H1 (cell line): ENCODE results near the gene C6orf136. TPM values are rescaled to one million over a fixed set of nuclear protein-coding genes. Genes with fewer than 3 reads are reported as not detected.

Experiments used
- HDAC6 ChIP-seq: IDR thresholded peaks from one replicate; pipeline ENCODE4 v1.7.1; 2012; ENCODE audit warnings: low read depth, mild to moderate bottlenecking, inconsistent platforms, low read length, moderate library complexity
- polyA plus RNA-seq, 7 experiments: library from polyadenylated mRNA; depleted of rRNA in 3 of 7; stranded (reverse) in 5 of 7; unstranded in 2 of 7; fragments of >200 nt in 5 of 7; fragments of 200-250 nt in 2 of 7; gene quantifications; 1 replicate in 5 of 7; 2 replicates in 1 of 7; 4 replicates in 1 of 7; pipeline versions ENCODE4 v1.2.1 to v1.2.3, GENCODE V29; 2011 to 2013; ENCODE audit warnings: missing spikeins in 2 of 7, mixed read lengths in 2 of 7
- total RNA-seq: library from RNA; stranded (reverse); fragmentation: NEBNext Ultra II Directional; extraction: Animal tissue kit (Norgen Biotek cat#: 25700); gene quantifications from 2 replicates; pipeline ENCODE4 v1.2.1, GENCODE V29; 2021

C6orf136 gene
- total and polyA plus RNA-seq, 2 of the 8 experiments (the other 6 are each of a cell fraction or from before 2014, with no cell fraction given): 20.8 to 23.1 TPM

DNA sequence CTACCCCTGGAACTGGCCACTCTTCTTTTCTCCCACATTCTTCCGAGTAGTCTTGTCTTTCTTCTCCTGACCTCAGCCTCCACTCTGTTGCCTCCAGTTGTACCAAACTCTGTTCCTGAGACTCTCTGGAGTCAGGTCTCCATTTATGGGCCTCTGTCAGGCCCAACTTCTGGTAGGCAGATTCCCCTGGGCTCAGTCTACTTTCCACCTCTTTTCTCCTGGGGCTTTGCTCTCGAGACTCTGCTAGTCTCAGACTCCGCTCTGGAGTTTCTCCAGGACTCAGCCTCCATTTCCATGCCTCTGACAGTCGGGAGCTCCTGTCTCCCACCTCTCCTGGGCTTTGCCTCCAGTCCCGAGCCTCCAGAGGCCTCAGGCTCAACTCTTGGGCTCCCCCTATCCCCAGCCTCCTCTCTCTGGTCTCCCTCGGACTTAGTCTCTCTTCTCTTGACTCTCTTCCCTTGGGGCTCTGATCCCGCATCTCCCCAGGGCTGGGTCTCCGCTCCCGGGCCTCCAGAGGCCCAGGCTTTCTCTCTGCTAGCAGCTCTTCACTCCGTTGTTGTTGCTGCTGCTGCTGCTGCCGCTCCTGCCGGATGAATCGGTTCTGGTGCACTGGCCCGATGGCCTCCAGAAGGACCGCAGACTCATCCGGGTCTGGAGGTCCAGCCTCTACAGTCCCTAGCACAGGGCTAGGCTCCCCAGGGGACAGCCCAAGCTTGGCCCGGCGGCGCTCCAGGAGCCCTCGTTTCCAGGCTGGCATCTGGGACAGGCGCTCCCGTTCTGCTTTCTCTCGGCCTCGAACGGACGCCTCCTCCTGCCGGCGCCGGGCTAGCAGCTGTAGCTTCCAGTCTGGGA is 38.5 kb downstream of the C6orf136 start (continued):
- TF ChIP-seq HDAC6: no peak
